ENCODE data around the gene OTULINL. TPM values are rescaled to one million over a fixed set of nuclear protein-coding genes. Genes with fewer than 3 reads are reported as not detected.
A peak's percentile ranks its signal among the peaks of the same experiment; 100 is the strongest.
"Not testable (repeated sequence)": the region's sequence is repeated elsewhere in the genome, so short reads cannot be mapped to it uniquely, and the experiment has no call there.

OTULINL gene
- total and polyA plus RNA-seq, 4 experiments from 2014 or later = 17.8 to 39.6 (median 25.5) TPM

GRCh38 chr5:14552017-14552416, 29.6 kb upstream of the OTULINL start:
- Mint-ChIP-seq H3K36me3 (no peaks in the 10 kb centered on the region), H3K4me1 (peaks cover 0 to 5% (median 3%) of the 10 kb centered on the region in 4 donors), H3K9me3 (peaks cover 0 to 19% (median 2%) of the 10 kb centered on the region in 8 donors), H3K4me3 (no peak overlapping the region), H3K27ac (no peak overlapping the region), H3K27me3 (peaks cover 2 to 5% of the 10 kb centered on the region in 2 donors)
- H3K27me3 ChIP-seq (ENCODE audit: insufficient read depth, low read length) = no peaks in the 10 kb centered on the region
- CTCF ChIA-PET (ENCODE audit: partially characterized antibody) = no interaction called here
- no peaks in the 10 kb centered on the region for H3K36me3 ChIP-seq (ENCODE audit: insufficient read depth, low read length)
- H3K27ac ChIP-seq (ENCODE audit: low read depth, low read length) = no peak overlapping the region
- H3K4me1 ChIP-seq (ENCODE audit: insufficient read depth, low read length) = no peaks in the 10 kb centered on the region
- no peaks in the 10 kb centered on the region for H3K9me3 ChIP-seq (ENCODE audit: control insufficient read depth in 1 of 2, low read length in 2 of 2)
- POLR2A ChIA-PET (ENCODE audit: partially characterized antibody) = no interaction called here
- intact Hi-C loops (cut with micrococcal nuclease) = no loop called here
- no peak for DNase-seq
- H3K4me3 ChIP-seq (ENCODE audit: low read length in 2 of 2) = no peak overlapping the region

GRCh38 chr5:14554288-14554687, 27.3 kb upstream of the OTULINL start:
- H3K27me3 ChIP-seq (ENCODE audit: insufficient read depth, low read length); POLR2A ChIA-PET (ENCODE audit: partially characterized antibody); H3K4me3 ChIP-seq (ENCODE audit: low read length in 2 of 2); H3K9me3 ChIP-seq (ENCODE audit: control insufficient read depth in 1 of 2, low read length in 2 of 2); CTCF ChIA-PET (ENCODE audit: partially characterized antibody); H3K4me3 Mint-ChIP-seq; H3K27ac ChIP-seq (ENCODE audit: low read depth, low read length); H3K27me3 Mint-ChIP-seq; DNase-seq; H3K36me3 ChIP-seq (ENCODE audit: insufficient read depth, low read length); H3K27ac Mint-ChIP-seq; H3K4me1 Mint-ChIP-seq; H3K36me3 Mint-ChIP-seq; intact Hi-C loops (cut with micrococcal nuclease); H3K4me1 ChIP-seq (ENCODE audit: insufficient read depth, low read length): not testable (repeated sequence)
- H3K9me3 Mint-ChIP-seq = peaks cover 0 to 19% (median 2%) of the 10 kb centered on the region in 8 donors

GRCh38 chr5:14556015-14556414, 25.6 kb upstream of the OTULINL start:
- no peak overlapping the region for H3K4me3 ChIP-seq (ENCODE audit: low read length in 2 of 2)
- H3K27me3 ChIP-seq (ENCODE audit: insufficient read depth, low read length) = no peaks in the 10 kb centered on the region
- peaks cover 0 to 19% (median 2%) of the 10 kb centered on the region in 8 donors for H3K9me3 Mint-ChIP-seq
- POLR2A ChIA-PET (ENCODE audit: partially characterized antibody) = no interaction called here
- H3K9me3 ChIP-seq (ENCODE audit: control insufficient read depth in 1 of 2, low read length in 2 of 2) = no peaks in the 10 kb centered on the region
- H3K36me3 ChIP-seq (ENCODE audit: insufficient read depth, low read length) = no peaks in the 10 kb centered on the region
- peaks cover 10% of the 10 kb centered on the region for H3K4me1 ChIP-seq (ENCODE audit: insufficient read depth, low read length)
- intact Hi-C loops (cut with micrococcal nuclease) = no loop called here
- H3K36me3 Mint-ChIP-seq = no peaks in the 10 kb centered on the region
- CTCF ChIA-PET (ENCODE audit: partially characterized antibody) = no interaction called here
- H3K27me3 Mint-ChIP-seq = peaks cover 3 to 5% of the 10 kb centered on the region in 2 donors
- H3K4me3 Mint-ChIP-seq = no peak overlapping the region
- H3K27ac ChIP-seq (ENCODE audit: low read depth, low read length) = no peak overlapping the region
- H3K27ac Mint-ChIP-seq = no peak overlapping the region
- peaks cover 10 to 16% (median 11%) of the 10 kb centered on the region in 4 donors for H3K4me1 Mint-ChIP-seq
- DNase-seq = no peak

GRCh38 chr5:14557203-14557770, 24.3 kb upstream of the OTULINL start:
- H3K4me1 ChIP-seq (ENCODE audit: insufficient read depth, low read length) = peaks cover 10% of the 10 kb centered on the region

GRCh38 chr5:14557791-14558415, 23.7 kb upstream of the OTULINL start:
- Mint-ChIP-seq H3K27ac (no peak overlapping the region), H3K27me3 (peaks cover 3 to 4% of the 10 kb centered on the region in 2 donors), H3K36me3 (no peaks in the 10 kb centered on the region), H3K9me3 (peaks cover 0 to 15% (median 2%) of the 10 kb centered on the region in 8 donors), H3K4me3 (no peak overlapping the region), H3K4me1 (peaks cover 10 to 18% (median 11%) of the 10 kb centered on the region in 4 donors)
- Histone ChIP-seq H3K27ac (ENCODE audit: low read depth, low read length) (no peak overlapping the region), H3K27me3 (ENCODE audit: insufficient read depth, low read length) (no peaks in the 10 kb centered on the region), H3K36me3 (ENCODE audit: insufficient read depth, low read length) (no peaks in the 10 kb centered on the region), H3K9me3 (ENCODE audit: control insufficient read depth in 1 of 2, low read length in 2 of 2) (no peaks in the 10 kb centered on the region), H3K4me1 (ENCODE audit: insufficient read depth, low read length) (peaks cover 10% of the 10 kb centered on the region), H3K4me3 (ENCODE audit: low read length in 2 of 2) (no peak overlapping the region)
- no peak for DNase-seq
- ChIA-PET POLR2A (ENCODE audit: partially characterized antibody) (no interaction called here), CTCF (ENCODE audit: partially characterized antibody) (no interaction called here)
- intact Hi-C loops (cut with micrococcal nuclease) = no loop called here

More at GRCh38 chr5:14557203-14557770, 24.3 kb upstream of the OTULINL start:
- Mint-ChIP-seq H3K36me3 (no peaks in the 10 kb centered on the region), H3K27me3 (peaks cover 3 to 5% of the 10 kb centered on the region in 2 donors), H3K9me3 (peaks cover 0 to 16% (median 2%) of the 10 kb centered on the region in 8 donors), H3K27ac (no peak overlapping the region), H3K4me1 (peaks cover 10 to 18% (median 11%) of the 10 kb centered on the region in 4 donors), H3K4me3 (no peak overlapping the region)
- no peaks in the 10 kb centered on the region for H3K27me3 ChIP-seq (ENCODE audit: insufficient read depth, low read length)
- intact Hi-C loops (cut with micrococcal nuclease) = no loop called here
- no peak overlapping the region for H3K27ac ChIP-seq (ENCODE audit: low read depth, low read length)
- POLR2A ChIA-PET (ENCODE audit: partially characterized antibody) = no interaction called here
- H3K9me3 ChIP-seq (ENCODE audit: control insufficient read depth in 1 of 2, low read length in 2 of 2) = no peaks in the 10 kb centered on the region
- no peak overlapping the region for H3K4me3 ChIP-seq (ENCODE audit: low read length in 2 of 2)
- no peaks in the 10 kb centered on the region for H3K36me3 ChIP-seq (ENCODE audit: insufficient read depth, low read length)
- no peak for DNase-seq
- CTCF ChIA-PET (ENCODE audit: partially characterized antibody) = no interaction called here

- Histone ChIP-seq H3K4me1 (ENCODE audit: insufficient read depth, low read length) (peaks cover 10% of the 10 kb centered on the region), H3K27me3 (ENCODE audit: insufficient read depth, low read length) (no peaks in the 10 kb centered on the region), H3K9me3 (ENCODE audit: control insufficient read depth in 1 of 2, low read length in 2 of 2) (no peaks in the 10 kb centered on the region), H3K4me3 (ENCODE audit: low read length in 2 of 2) (no peak overlapping the region), H3K36me3 (ENCODE audit: insufficient read depth, low read length) (no peaks in the 10 kb centered on the region), H3K27ac (ENCODE audit: low read depth, low read length) (no peak overlapping the region)
- peak overlapping the region in 7 of 8 donors; percentile 46 to 84 (median 78) for H3K4me3 Mint-ChIP-seq
- peak in 3 of 5 donors; percentile 9 to 24 (median 12) for DNase-seq
- POLR2A ChIA-PET (ENCODE audit: partially characterized antibody) = no interaction called here
- H3K4me1 Mint-ChIP-seq = peaks cover 10 to 18% (median 11%) of the 10 kb centered on the region in 4 donors
- H3K9me3 Mint-ChIP-seq = no peaks in the 10 kb centered on the region
- CTCF ChIA-PET (ENCODE audit: partially characterized antibody) = interaction anchor here (1.2 kb wide), 1 partner anchor 10 kb away, joined by 3 read pairs; no protein-coding TSS in a partner anchor
- intact Hi-C loops (cut with micrococcal nuclease) = loop anchor here (2.0 kb wide), 1 partner anchor 21 kb away; the partner anchor contains the start of gene OTULINL
- H3K27me3 Mint-ChIP-seq = peaks cover 0 to 1% of the 10 kb centered on the region in 2 donors
- no peaks in the 10 kb centered on the region for H3K36me3 Mint-ChIP-seq
- peak overlapping the region in 6 of 7 donors; percentile 33 to 86 (median 56) for H3K27ac Mint-ChIP-seq
These were observed 21.4 kb upstream of the OTULINL start for GRCh38 chr5:14560091-14560595.

- Histone ChIP-seq H3K4me3 (ENCODE audit: low read length in 2 of 2) (no peak overlapping the region), H3K27me3 (ENCODE audit: insufficient read depth, low read length) (no peaks in the 10 kb centered on the region), H3K36me3 (ENCODE audit: insufficient read depth, low read length) (no peaks in the 10 kb centered on the region), H3K27ac (ENCODE audit: low read depth, low read length) (no peak overlapping the region), H3K4me1 (ENCODE audit: insufficient read depth, low read length) (peaks cover 10% of the 10 kb centered on the region), H3K9me3 (ENCODE audit: control insufficient read depth in 1 of 2, low read length in 2 of 2) (no peaks in the 10 kb centered on the region)
- no peak for DNase-seq
- Mint-ChIP-seq H3K4me3 (no peak overlapping the region), H3K36me3 (no peaks in the 10 kb centered on the region), H3K27ac (peak overlapping the region in 2 of 7 donors; percentile 48 to 51), H3K9me3 (no peaks in the 10 kb centered on the region), H3K4me1 (peaks cover 10 to 18% (median 11%) of the 10 kb centered on the region in 4 donors), H3K27me3 (peaks cover 0 to 1% of the 10 kb centered on the region in 2 donors)
- CTCF ChIA-PET (ENCODE audit: partially characterized antibody) = no interaction called here
- POLR2A ChIA-PET (ENCODE audit: partially characterized antibody) = no interaction called here
- intact Hi-C loops (cut with micrococcal nuclease) = loop anchor here (2.0 kb wide), 1 partner anchor 19 kb away; the partner anchor contains the start of gene OTULINL
These were observed 19.9 kb upstream of the OTULINL start for GRCh38 chr5:14561741-14562140.

Data from CD4-positive, alpha-beta memory T cell (primary cell).